ENCODE data around the gene SIGLEC8. TPM values are rescaled to one million over a fixed set of nuclear protein-coding genes. Genes with fewer than 3 reads are reported as not detected.

The SIGLEC8 gene
- total and polyA plus RNA-seq, 2 experiments from 2014 or later, result 0.13 TPM; not detected in 1

GRCh38 chr19:51415187-51415586, 43.1 kb downstream of the SIGLEC8 start:
- H2AFZ ChIP-seq, result no peak overlapping the region
- no peak overlapping the region for H3K4me2 ChIP-seq
- H3K9me3 ChIP-seq (ENCODE audit: low read depth), result no peaks in the 10 kb centered on the region
- H3K27me3 ChIP-seq, result no peaks in the 10 kb centered on the region
- DNase-seq (ENCODE audit: low spot score), result no peak
- no peaks in the 10 kb centered on the region for H3K9me2 ChIP-seq (replicated peaks; ENCODE audit: insufficient read depth)
- WGBS (ENCODE audit: low lambda C conversion rate, missing lambda C conversion rate), result 83% methylated on average over 9 of the region's 12 CpGs
- no peak for TF ChIP-seq EZH2 (IDR thresholded peaks at IDR 0.05; ENCODE audit: borderline replicate concordance)
- TF ChIP-seq, protein P1, sequence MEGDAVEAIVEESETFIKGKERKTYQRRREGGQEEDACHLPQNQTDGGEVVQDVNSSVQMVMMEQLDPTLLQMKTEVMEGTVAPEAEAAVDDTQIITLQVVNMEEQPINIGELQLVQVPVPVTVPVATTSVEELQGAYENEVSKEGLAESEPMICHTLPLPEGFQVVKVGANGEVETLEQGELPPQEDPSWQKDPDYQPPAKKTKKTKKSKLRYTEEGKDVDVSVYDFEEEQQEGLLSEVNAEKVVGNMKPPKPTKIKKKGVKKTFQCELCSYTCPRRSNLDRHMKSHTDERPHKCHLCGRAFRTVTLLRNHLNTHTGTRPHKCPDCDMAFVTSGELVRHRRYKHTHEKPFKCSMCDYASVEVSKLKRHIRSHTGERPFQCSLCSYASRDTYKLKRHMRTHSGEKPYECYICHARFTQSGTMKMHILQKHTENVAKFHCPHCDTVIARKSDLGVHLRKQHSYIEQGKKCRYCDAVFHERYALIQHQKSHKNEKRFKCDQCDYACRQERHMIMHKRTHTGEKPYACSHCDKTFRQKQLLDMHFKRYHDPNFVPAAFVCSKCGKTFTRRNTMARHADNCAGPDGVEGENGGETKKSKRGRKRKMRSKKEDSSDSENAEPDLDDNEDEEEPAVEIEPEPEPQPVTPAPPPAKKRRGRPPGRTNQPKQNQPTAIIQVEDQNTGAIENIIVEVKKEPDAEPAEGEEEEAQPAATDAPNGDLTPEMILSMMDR (IDR thresholded peaks at IDR 0.05; ENCODE audit: poor library complexity), result no peak
- no peak for TF ChIP-seq EZH2phosphoT487 (IDR thresholded peaks at IDR 0.05; ENCODE audit: low read depth, severe bottlenecking, unreplicated experiment)
- no peak overlapping the region for H3K27ac ChIP-seq
- H3K79me2 ChIP-seq, result no peaks in the 10 kb centered on the region
- H3K4me3 ChIP-seq, result no peak overlapping the region
- H3K36me3 ChIP-seq (replicated peaks; ENCODE audit: insufficient read depth, low read depth), result no peaks in the 10 kb centered on the region
- no peaks in the 10 kb centered on the region for H3K4me1 ChIP-seq (ENCODE audit: insufficient read depth)
- no peaks in the 10 kb centered on the region for H4K20me1 ChIP-seq (ENCODE audit: insufficient read depth, poor library complexity, severe bottlenecking)

- no peak for TF ChIP-seq EZH2 (IDR thresholded peaks at IDR 0.05; ENCODE audit: borderline replicate concordance)
- no peak for TF ChIP-seq EZH2phosphoT487 (IDR thresholded peaks at IDR 0.05; ENCODE audit: low read depth, severe bottlenecking, unreplicated experiment)
- TF ChIP-seq, protein P1 (IDR thresholded peaks at IDR 0.05; ENCODE audit: poor library complexity), result no peak
- no peaks in the 10 kb centered on the region for H4K20me1 ChIP-seq (ENCODE audit: insufficient read depth, poor library complexity, severe bottlenecking)
- no peaks in the 10 kb centered on the region for H3K9me2 ChIP-seq (replicated peaks; ENCODE audit: insufficient read depth)
These were observed 47.1 kb downstream of the SIGLEC8 start for GRCh38 chr19:51410950-51411748.

GRCh38 chr19:51407511-51408131, 50.6 kb downstream of the SIGLEC8 start:
- no peak for TF ChIP-seq EZH2 (IDR thresholded peaks at IDR 0.05; ENCODE audit: borderline replicate concordance)
- TF ChIP-seq, protein P1 (IDR thresholded peaks at IDR 0.05; ENCODE audit: poor library complexity), result peak; percentile 47
- no peaks in the 10 kb centered on the region for H3K36me3 ChIP-seq (replicated peaks; ENCODE audit: insufficient read depth, low read depth)

More at GRCh38 chr19:51410950-51411748, 47.1 kb downstream of the SIGLEC8 start:
- H3K79me2 ChIP-seq, result no peaks in the 10 kb centered on the region
- H3K27me3 ChIP-seq, result no peaks in the 10 kb centered on the region
- no peak overlapping the region for H2AFZ ChIP-seq
- no peaks in the 10 kb centered on the region for H3K36me3 ChIP-seq (replicated peaks; ENCODE audit: insufficient read depth, low read depth)
- H3K4me2 ChIP-seq, result no peak overlapping the region
- 91% methylated on average over 15 of the region's 15 CpGs for WGBS (ENCODE audit: low lambda C conversion rate, missing lambda C conversion rate)
- no peaks in the 10 kb centered on the region for H3K4me1 ChIP-seq (ENCODE audit: insufficient read depth)
- H3K9me3 ChIP-seq (ENCODE audit: low read depth), result no peaks in the 10 kb centered on the region
- no peak for DNase-seq (ENCODE audit: low spot score)
- H3K4me3 ChIP-seq, result no peak overlapping the region
- no peak overlapping the region for H3K27ac ChIP-seq

More at GRCh38 chr19:51407511-51408131, 50.6 kb downstream of the SIGLEC8 start:
- Histone ChIP-seq H4K20me1 (ENCODE audit: insufficient read depth, poor library complexity, severe bottlenecking) (no peaks in the 10 kb centered on the region), H3K9me3 (ENCODE audit: low read depth) (no peaks in the 10 kb centered on the region), H2AFZ (no peak overlapping the region), H3K27me3 (no peaks in the 10 kb centered on the region), H3K4me3 (no peak overlapping the region), H3K4me2 (no peak overlapping the region), H3K27ac (no peak overlapping the region), H3K9me2 (replicated peaks; ENCODE audit: insufficient read depth) (no peaks in the 10 kb centered on the region), H3K4me1 (ENCODE audit: insufficient read depth) (no peaks in the 10 kb centered on the region), H3K79me2 (no peaks in the 10 kb centered on the region)
- 42% methylated on average over 6 of the region's 6 CpGs for WGBS (ENCODE audit: low lambda C conversion rate, missing lambda C conversion rate)
- peak; percentile 50 for DNase-seq (ENCODE audit: low spot score)

All from hepatocyte (in vitro differentiated cells).